T-helper 2 cell treated with Interferon-gamma antibody and Interleukin-4, amounts not matched to agents 100 ng/mL and 5 ng/mL, for 36 hours (primary cell): Measurements from ENCODE around the gene HRH2. TPM values are rescaled to one million over a fixed set of nuclear protein-coding genes. Genes with fewer than 3 reads are reported as not detected.

Experiments
- intact Hi-C: fragments of 100-400 bp; cut with micrococcal nuclease; formaldehyde crosslinking; loops from one replicate; pipeline ENCODE4 v1.15.1; 2023
- total RNA-seq: library from RNA; stranded (reverse); gene quantifications from 2 replicates; pipeline ENCODE4 v1.2.3, GENCODE V29; 2022

HRH2 gene
- total RNA-seq, 1 donor from 2014 or later = 16.4 TPM

GRCh38 chr5:175690025-175690424 lies 32.2 kb downstream of the HRH2 start:
- intact Hi-C loops = loop anchor here (10.0 kb wide), 1 partner anchor 735 kb away; no protein-coding TSS in a partner anchor

- intact Hi-C loops = loop anchor here (10.0 kb wide), 1 partner anchor 736 kb away; no protein-coding TSS in a partner anchor
Measured at GRCh38 chr5:175690586-175690985, 32.7 kb downstream of the HRH2 start.

DNA sequence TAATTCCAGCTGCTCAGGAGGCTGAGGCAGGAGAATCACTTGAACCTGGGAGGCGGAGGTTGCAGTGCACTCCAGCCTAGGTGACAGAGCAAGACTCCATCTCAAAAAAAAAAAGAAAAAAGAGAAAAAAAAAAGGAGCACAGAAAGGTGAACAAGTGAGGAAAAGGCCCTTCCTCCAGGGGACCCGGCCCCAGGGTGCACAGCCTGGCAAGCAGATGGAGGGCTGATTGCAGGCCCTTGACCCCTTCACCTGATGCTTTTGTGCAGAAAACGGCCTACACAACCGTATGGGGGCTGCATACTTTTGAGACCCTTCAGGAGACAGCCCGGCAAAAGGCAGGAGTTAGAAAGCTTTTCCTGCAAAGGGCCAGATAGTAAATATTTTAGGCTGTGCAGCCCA lies 33.9 kb downstream of the HRH2 start:
- intact Hi-C loops = loop anchor here (10.0 kb wide), 1 partner anchor 737 kb away; no protein-coding TSS in a partner anchor

DNA sequence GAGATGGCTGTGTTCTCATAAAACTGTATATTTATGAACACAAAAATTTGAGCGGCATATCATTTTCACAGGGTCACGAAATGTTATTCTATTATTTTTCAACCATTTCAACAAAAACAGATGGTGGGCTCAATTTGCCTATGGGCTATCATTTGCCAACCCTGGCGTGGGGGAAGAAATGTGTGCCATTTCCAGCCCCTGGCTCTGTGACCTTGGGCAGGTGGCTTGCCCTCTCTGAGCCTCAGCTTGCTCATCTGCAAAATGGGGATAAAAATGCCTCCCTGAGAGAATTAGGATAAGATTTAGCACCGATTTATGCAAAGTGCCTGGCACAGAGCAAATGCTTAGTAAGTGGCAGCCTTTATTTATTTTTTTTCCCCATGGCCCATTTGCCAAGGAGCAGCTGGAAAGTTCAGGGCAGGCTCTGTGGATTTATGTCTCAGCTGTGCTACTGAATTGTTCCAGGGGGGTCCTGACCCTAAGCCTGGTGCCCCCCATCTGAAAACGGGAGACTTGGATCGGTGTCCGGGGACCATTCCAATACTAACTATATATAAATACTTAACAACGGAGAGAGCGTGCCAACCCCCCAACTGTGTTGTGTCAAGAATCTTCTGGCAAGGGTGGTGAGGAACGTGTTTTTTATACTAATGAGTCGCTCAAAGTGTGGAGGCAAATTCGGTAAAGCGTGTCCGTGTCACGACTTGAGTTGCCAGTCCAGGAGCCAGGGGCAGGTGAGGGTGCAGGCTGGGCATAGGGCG lies 34.5 kb downstream of the HRH2 start:
- intact Hi-C loops = loop anchor here (10.0 kb wide), 1 partner anchor 738 kb away; no protein-coding TSS in a partner anchor

DNA sequence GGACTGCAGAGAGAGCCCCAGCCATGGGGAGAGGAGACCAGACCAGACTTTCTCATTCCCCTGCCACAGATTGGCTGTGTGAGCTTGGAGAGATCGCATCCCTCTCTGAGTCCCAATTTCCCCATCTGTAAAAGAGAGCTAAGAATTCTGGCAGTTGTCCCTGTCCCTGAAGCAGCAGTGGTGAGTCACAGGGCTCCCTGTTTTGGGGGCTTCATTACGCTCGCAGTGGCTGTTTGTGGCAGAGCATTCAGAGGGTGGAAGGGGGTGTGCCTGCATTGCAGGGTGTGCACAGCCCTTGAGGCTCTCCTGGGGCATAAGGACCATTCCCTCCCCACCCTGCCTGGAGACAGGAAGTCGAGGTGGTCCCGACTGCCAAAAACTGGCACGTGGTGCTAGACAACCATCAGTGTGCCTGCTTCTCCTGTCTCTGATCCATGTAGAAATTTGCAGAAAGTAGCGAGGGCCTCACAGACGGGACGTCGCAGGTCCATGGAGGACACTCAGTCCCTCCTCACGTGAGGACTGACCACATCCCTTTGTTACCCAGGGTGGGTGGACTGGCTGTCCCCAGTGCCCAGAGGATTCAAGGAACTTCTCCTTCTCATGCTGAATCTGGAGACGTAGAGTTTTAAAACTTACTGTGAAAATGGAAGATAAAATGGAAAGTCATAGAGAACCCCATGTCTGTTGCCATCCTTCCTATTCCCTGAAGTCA lies 35.3 kb downstream of the HRH2 start:
- intact Hi-C loops = loop anchor here (10.0 kb wide), 1 partner anchor 738 kb away; no protein-coding TSS in a partner anchor

- intact Hi-C loops = loop anchor here (10.0 kb wide), 1 partner anchor 739 kb away; no protein-coding TSS in a partner anchor
Measured at GRCh38 chr5:175693741-175694140, 35.9 kb downstream of the HRH2 start.

- intact Hi-C loops = loop anchor here (10.0 kb wide), 1 partner anchor 740 kb away; no protein-coding TSS in a partner anchor
Measured at GRCh38 chr5:175694371-175695160, 36.7 kb downstream of the HRH2 start.

- intact Hi-C loops = loop anchor here (1.0 to 10.0 kb wide), 3 partner anchors 37 to 741 kb away; partner anchors contain the start of gene HRH2
Measured at GRCh38 chr5:175695161-175696126, 37.6 kb downstream of the HRH2 start.

- intact Hi-C loops = loop anchor here (1.0 to 10.0 kb wide), 3 partner anchors 38 to 741 kb away; partner anchors contain the start of gene HRH2
Measured at GRCh38 chr5:175696139-175696854, 38.4 kb downstream of the HRH2 start.

DNA sequence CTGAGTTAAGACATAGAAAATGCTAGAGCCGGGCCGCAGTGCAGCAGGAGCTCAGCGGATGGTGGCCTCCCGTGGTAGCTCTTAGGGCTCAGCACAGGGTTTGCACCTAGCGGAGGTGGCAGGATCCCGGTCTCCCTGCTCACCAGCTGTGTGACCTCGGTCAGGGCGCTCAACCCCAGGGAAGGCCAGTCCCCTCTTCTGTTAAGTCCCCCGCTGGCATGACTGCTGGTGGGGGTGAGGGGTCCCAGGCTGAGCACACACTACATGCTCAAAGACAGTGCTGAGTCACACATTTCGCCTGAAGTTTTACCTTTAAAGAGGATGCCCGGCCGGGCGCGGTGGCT lies 39.0 kb downstream of the HRH2 start:
- intact Hi-C loops = loop anchor here (1.0 to 10.0 kb wide), 3 partner anchors 39 to 742 kb away; partner anchors contain the start of gene HRH2

GRCh38 chr5:175697846-175698245 lies 40.0 kb downstream of the HRH2 start:
- intact Hi-C loops = loop anchor here (10.0 kb wide), 1 partner anchor 743 kb away; no protein-coding TSS in a partner anchor

GRCh38 chr5:175698401-175699115 lies 40.7 kb downstream of the HRH2 start:
- intact Hi-C loops = loop anchor here (10.0 kb wide), 1 partner anchor 744 kb away; no protein-coding TSS in a partner anchor

DNA sequence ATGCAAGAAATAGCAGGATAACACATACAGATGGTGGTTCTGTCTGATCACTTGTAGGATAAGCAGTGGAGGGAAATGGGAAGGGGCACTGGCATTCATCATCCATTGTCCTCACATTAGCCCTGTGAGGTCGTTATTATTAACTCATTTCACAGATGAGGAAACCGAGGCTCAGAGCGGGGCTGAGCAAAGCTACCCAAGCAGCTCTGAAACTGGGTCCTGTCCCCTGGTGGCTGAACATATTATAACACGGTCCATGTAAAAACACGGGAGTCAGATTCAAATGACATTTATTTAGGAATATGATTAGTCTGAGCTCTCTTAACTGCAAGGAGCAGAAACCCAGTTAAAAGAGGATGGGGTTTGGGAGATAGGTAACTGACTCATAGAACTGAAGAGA lies 43.1 kb downstream of the HRH2 start:
- intact Hi-C loops = loop anchor here (1.0 kb wide), 1 partner anchor 167 kb away; no protein-coding TSS in a partner anchor

DNA sequence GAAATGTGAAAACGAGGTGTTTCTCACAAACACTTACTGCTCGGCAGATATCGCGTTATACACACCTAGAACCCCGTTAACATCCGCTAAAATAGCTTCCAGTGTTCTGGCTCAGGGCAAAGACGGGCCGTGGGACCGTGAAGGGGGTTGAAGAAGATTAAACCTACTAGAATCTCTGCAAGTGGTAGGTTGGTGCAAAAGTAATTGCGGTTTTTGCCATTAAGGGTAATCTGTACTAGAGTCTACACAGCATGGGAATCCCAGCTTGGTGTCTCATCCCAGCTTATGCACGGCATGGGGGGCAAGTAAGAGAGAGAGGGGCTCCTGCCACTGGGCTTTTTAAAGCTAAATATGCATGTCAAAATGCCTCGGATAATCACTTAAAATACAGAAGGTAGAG lies 43.9 kb downstream of the HRH2 start:
- intact Hi-C loops = loop anchor here (1.0 kb wide), 1 partner anchor 167 kb away; no protein-coding TSS in a partner anchor

GRCh38 chr5:175706499-175706898 lies 48.6 kb downstream of the HRH2 start:
- intact Hi-C loops = no loop called here

GRCh38 chr5:175707751-175708375 lies 50.0 kb downstream of the HRH2 start:
- intact Hi-C loops = no loop called here

DNA sequence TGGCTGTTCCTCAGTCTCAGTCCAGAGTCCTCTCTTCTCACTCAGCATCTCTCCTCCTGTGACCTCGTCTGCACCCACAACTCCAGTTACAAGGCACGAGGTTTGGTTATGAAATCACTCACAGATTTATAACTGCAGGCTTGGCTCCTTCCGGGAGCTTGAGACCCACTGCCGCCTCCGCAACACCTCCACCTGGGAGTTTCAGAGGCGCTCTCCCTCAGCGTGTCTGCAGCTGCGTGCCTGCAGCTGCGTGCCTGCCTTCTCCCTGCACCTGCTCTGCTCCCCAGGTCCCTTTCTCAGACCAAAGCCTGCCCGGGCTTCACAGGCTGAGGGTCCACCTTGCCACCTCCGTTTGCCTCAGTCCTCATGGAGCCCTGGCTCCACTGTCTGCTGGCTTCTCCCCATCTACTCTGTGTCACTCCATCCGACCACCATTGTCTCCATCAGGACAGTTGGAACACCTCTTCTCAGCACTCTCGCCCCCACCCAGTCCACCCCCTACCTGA lies 51.5 kb downstream of the HRH2 start:
- intact Hi-C loops = no loop called here

GRCh38 chr5:175710326-175710725 lies 52.5 kb downstream of the HRH2 start:
- intact Hi-C loops = no loop called here
